Astrocyte of the spinal cord (primary cell): ENCODE results near the gene ESRRG.

ENCODE experiments used
- DNase-seq: peaks from one replicate; pipeline ENCODE4 v3.0.0; 2011; ENCODE audit warnings: low read depth, low spot score
- H3K4me3 ChIP-seq: 2 replicates; pipeline ENCODE4 v1.5.1; 2011; ENCODE audit warnings: low read depth, mild to moderate bottlenecking, low read length, moderate library complexity
- CTCF ChIP-seq: IDR thresholded peaks from 2 replicates; pipeline ENCODE4 v1.5.1; 2012; ENCODE audit warnings: low read depth, mild to moderate bottlenecking, low read length, inconsistent platforms
- in situ Hi-C: cut with HindIII; loops from 2 replicates; pipeline ENCODE4 v1.10.0; 2017; ENCODE audit warnings: low sequenced_read_pairs

ESRRG gene

GRCh38 chr1:216499581-216500272 lies 223.5 kb downstream of the ESRRG start:
- in situ Hi-C loops, result no loop called here
- H3K4me3 ChIP-seq, result no peak overlapping the region
- no peak for TF ChIP-seq CTCF
- no peak for DNase-seq

GRCh38 chr1:216498277-216498676 lies 225.0 kb downstream of the ESRRG start:
- TF ChIP-seq CTCF, result no peak
- no peak overlapping the region for H3K4me3 ChIP-seq
- in situ Hi-C loops, result no loop called here

GRCh38 chr1:216485042-216485441 lies 238.2 kb downstream of the ESRRG start:
- DNase-seq, result no peak
- in situ Hi-C loops, result no loop called here
- no peak overlapping the region for H3K4me3 ChIP-seq
- TF ChIP-seq CTCF, result no peak

More at GRCh38 chr1:216498277-216498676, 225.0 kb downstream of the ESRRG start:
- no peak for DNase-seq

GRCh38 chr1:216483672-216484401 lies 239.4 kb downstream of the ESRRG start:
- H3K4me3 ChIP-seq, result no peak overlapping the region
- no peak for TF ChIP-seq CTCF
- in situ Hi-C loops, result no loop called here
- no peak for DNase-seq

GRCh38 chr1:216482620-216483019 lies 240.6 kb downstream of the ESRRG start:
- no peak for TF ChIP-seq CTCF
- DNase-seq, result no peak
- no peak overlapping the region for H3K4me3 ChIP-seq
- in situ Hi-C loops, result no loop called here

GRCh38 chr1:216478238-216478637 lies 245.0 kb downstream of the ESRRG start:
- TF ChIP-seq CTCF, result no peak
- no peak for DNase-seq
- in situ Hi-C loops, result no loop called here
- no peak overlapping the region for H3K4me3 ChIP-seq
